ENCODE results near the gene GLRA1.

Gene GLRA1

GRCh38 chr5:151935135-151935695 is 10.6 kb upstream of the GLRA1 start:
- Histone ChIP-seq H3K4ac (ENCODE audit: low read depth, low read length) (no peak overlapping the region), H3K4me2 (ENCODE audit: low read length) (no peak overlapping the region), H3K79me2 (ENCODE audit: control insufficient read depth, insufficient read depth, low read length, poor library complexity) (no peaks in the 10 kb centered on the region), H3K27me3 (ENCODE audit: insufficient read depth, low read length) (no peaks in the 10 kb centered on the region), H3K79me1 (ENCODE audit: low read length) (no peaks in the 10 kb centered on the region), H3K36me3 (ENCODE audit: control insufficient read depth in 1 of 2, insufficient read depth in 2 of 2, low read length in 2 of 2) (no peaks in the 10 kb centered on the region), H4K8ac (ENCODE audit: low read depth, low read length) (no peak overlapping the region), H2BK5ac (ENCODE audit: low read depth, low read length, poor library complexity) (no peak overlapping the region), H3K9me3 (ENCODE audit: insufficient read depth, low read depth, low read length) (no peaks in the 10 kb centered on the region), H2BK12ac (ENCODE audit: low read length) (no peak overlapping the region), H2AK5ac (ENCODE audit: low read length) (no peak overlapping the region), H3K18ac (ENCODE audit: low read length) (no peak overlapping the region), H3K27ac (ENCODE audit: low read depth, low read length) (no peak overlapping the region), H3K9ac (ENCODE audit: low read length) (no peak overlapping the region), H2AFZ (ENCODE audit: insufficient read depth, low read length, poor library complexity) (no peak overlapping the region), H3K4me1 (ENCODE audit: control insufficient read depth in 1 of 2, insufficient read depth in 2 of 2, low read length in 2 of 2) (no peaks in the 10 kb centered on the region), H3K14ac (ENCODE audit: low read length) (no peak overlapping the region), H4K12ac (ENCODE audit: low read depth, low read length) (no peak overlapping the region), H4K91ac (ENCODE audit: low read depth, low read length) (no peak overlapping the region), H3K4me3 (ENCODE audit: low read depth, low read length) (no peak overlapping the region), H3K23ac (ENCODE audit: low read length) (no peak overlapping the region), H2BK120ac (ENCODE audit: insufficient read depth, low read length, poor library complexity) (no peak overlapping the region)
- DNase-seq, result no peak
- no CpG with 5 or more reads among the region's 3 CpGs for WGBS (ENCODE audit: extremely low coverage, insufficient coverage, insufficient read length)

GRCh38 chr5:151931260-151931659 is 6.6 kb upstream of the GLRA1 start:
- Histone ChIP-seq H2BK120ac (ENCODE audit: insufficient read depth, low read length, poor library complexity) (no peak overlapping the region), H3K23ac (ENCODE audit: low read length) (no peak overlapping the region), H3K9ac (ENCODE audit: low read length) (no peak overlapping the region), H3K18ac (ENCODE audit: low read length) (no peak overlapping the region), H3K36me3 (ENCODE audit: control insufficient read depth in 1 of 2, insufficient read depth in 2 of 2, low read length in 2 of 2) (no peaks in the 10 kb centered on the region), H4K91ac (ENCODE audit: low read depth, low read length) (no peak overlapping the region), H2BK12ac (ENCODE audit: low read length) (no peak overlapping the region), H3K79me2 (ENCODE audit: control insufficient read depth, insufficient read depth, low read length, poor library complexity) (no peaks in the 10 kb centered on the region), H3K4ac (ENCODE audit: low read depth, low read length) (no peak overlapping the region), H3K79me1 (ENCODE audit: low read length) (no peaks in the 10 kb centered on the region), H4K12ac (ENCODE audit: low read depth, low read length) (no peak overlapping the region), H3K14ac (ENCODE audit: low read length) (no peak overlapping the region), H2BK5ac (ENCODE audit: low read depth, low read length, poor library complexity) (no peak overlapping the region), H2AK5ac (ENCODE audit: low read length) (no peak overlapping the region), H3K9me3 (ENCODE audit: insufficient read depth, low read depth, low read length) (no peaks in the 10 kb centered on the region), H3K27ac (ENCODE audit: low read depth, low read length) (no peak overlapping the region), H3K4me3 (ENCODE audit: low read depth, low read length) (no peak overlapping the region), H2AFZ (ENCODE audit: insufficient read depth, low read length, poor library complexity) (no peak overlapping the region), H4K8ac (ENCODE audit: low read depth, low read length) (no peak overlapping the region), H3K27me3 (ENCODE audit: insufficient read depth, low read length) (no peaks in the 10 kb centered on the region), H3K4me1 (ENCODE audit: control insufficient read depth in 1 of 2, insufficient read depth in 2 of 2, low read length in 2 of 2) (no peaks in the 10 kb centered on the region), H3K4me2 (ENCODE audit: low read length) (no peak overlapping the region)
- no CpG with 5 or more reads among the region's 2 CpGs for WGBS (ENCODE audit: extremely low coverage, insufficient coverage, insufficient read length)
- DNase-seq, result no peak

- Histone ChIP-seq H3K14ac (ENCODE audit: low read length) (no peak overlapping the region), H3K27me3 (ENCODE audit: insufficient read depth, low read length) (no peaks in the 10 kb centered on the region), H2BK12ac (ENCODE audit: low read length) (no peak overlapping the region), H3K36me3 (ENCODE audit: control insufficient read depth in 1 of 2, insufficient read depth in 2 of 2, low read length in 2 of 2) (no peaks in the 10 kb centered on the region), H3K4me1 (ENCODE audit: control insufficient read depth in 1 of 2, insufficient read depth in 2 of 2, low read length in 2 of 2) (peaks cover 0 to 1% of the 10 kb centered on the region in 2 experiments), H3K4ac (ENCODE audit: low read depth, low read length) (no peak overlapping the region), H2AK5ac (ENCODE audit: low read length) (no peak overlapping the region), H2BK5ac (ENCODE audit: low read depth, low read length, poor library complexity) (no peak overlapping the region), H4K12ac (ENCODE audit: low read depth, low read length) (no peak overlapping the region), H3K9me3 (ENCODE audit: insufficient read depth, low read depth, low read length) (no peaks in the 10 kb centered on the region), H4K8ac (ENCODE audit: low read depth, low read length) (no peak overlapping the region), H2BK120ac (ENCODE audit: insufficient read depth, low read length, poor library complexity) (no peak overlapping the region), H3K4me2 (ENCODE audit: low read length) (no peak overlapping the region), H3K23ac (ENCODE audit: low read length) (no peak overlapping the region), H3K79me2 (ENCODE audit: control insufficient read depth, insufficient read depth, low read length, poor library complexity) (no peaks in the 10 kb centered on the region), H4K91ac (ENCODE audit: low read depth, low read length) (no peak overlapping the region), H2AFZ (ENCODE audit: insufficient read depth, low read length, poor library complexity) (no peak overlapping the region), H3K79me1 (ENCODE audit: low read length) (no peaks in the 10 kb centered on the region), H3K4me3 (ENCODE audit: low read depth, low read length) (no peak overlapping the region), H3K27ac (ENCODE audit: low read depth, low read length) (no peak overlapping the region), H3K18ac (ENCODE audit: low read length) (no peak overlapping the region), H3K9ac (ENCODE audit: low read length) (no peak overlapping the region)
- no CpG with 5 or more reads among the region's 3 CpGs for WGBS (ENCODE audit: extremely low coverage, insufficient coverage, insufficient read length)
- DNase-seq, result no peak
Observed at GRCh38 chr5:151926188-151926587, 1.5 kb upstream of the GLRA1 start.

- no peak overlapping the region for H3K9ac ChIP-seq (ENCODE audit: low read length)
- H2BK5ac ChIP-seq (ENCODE audit: low read depth, low read length, poor library complexity), result no peak overlapping the region
- H3K14ac ChIP-seq (ENCODE audit: low read length), result no peak overlapping the region
- no peak overlapping the region for H3K18ac ChIP-seq (ENCODE audit: low read length)
- DNase-seq, result no peak
- H3K4ac ChIP-seq (ENCODE audit: low read depth, low read length), result no peak overlapping the region
- no peak overlapping the region for H2BK120ac ChIP-seq (ENCODE audit: insufficient read depth, low read length, poor library complexity)
- no peak overlapping the region for H4K8ac ChIP-seq (ENCODE audit: low read depth, low read length)
- no peaks in the 10 kb centered on the region for H3K27me3 ChIP-seq (ENCODE audit: insufficient read depth, low read length)
- H4K91ac ChIP-seq (ENCODE audit: low read depth, low read length), result no peak overlapping the region
- H2AFZ ChIP-seq (ENCODE audit: insufficient read depth, low read length, poor library complexity), result no peak overlapping the region
- H3K4me3 ChIP-seq (ENCODE audit: low read depth, low read length), result no peak overlapping the region
- H3K4me2 ChIP-seq (ENCODE audit: low read length), result no peak overlapping the region
- H3K27ac ChIP-seq (ENCODE audit: low read depth, low read length), result no peak overlapping the region
- H2AK5ac ChIP-seq (ENCODE audit: low read length), result no peak overlapping the region
- no peaks in the 10 kb centered on the region for H3K79me2 ChIP-seq (ENCODE audit: control insufficient read depth, insufficient read depth, low read length, poor library complexity)
- no peak overlapping the region for H4K12ac ChIP-seq (ENCODE audit: low read depth, low read length)
- no CpG with 5 or more reads among the region's 16 CpGs for WGBS (ENCODE audit: extremely low coverage, insufficient coverage, insufficient read length)
- H3K36me3 ChIP-seq (ENCODE audit: control insufficient read depth in 1 of 2, insufficient read depth in 2 of 2, low read length in 2 of 2), result no peaks in the 10 kb centered on the region
- no peak overlapping the region for H2BK12ac ChIP-seq (ENCODE audit: low read length)
- no peaks in the 10 kb centered on the region for H3K9me3 ChIP-seq (ENCODE audit: insufficient read depth, low read depth, low read length)
- no peaks in the 10 kb centered on the region for H3K79me1 ChIP-seq (ENCODE audit: low read length)
- peaks cover 0 to 1% of the 10 kb centered on the region in 2 experiments for H3K4me1 ChIP-seq (ENCODE audit: control insufficient read depth in 1 of 2, insufficient read depth in 2 of 2, low read length in 2 of 2)
- H3K23ac ChIP-seq (ENCODE audit: low read length), result no peak overlapping the region
Observed at GRCh38 chr5:151925340-151925739, 689 bp upstream of the GLRA1 start.

Data from trophoblast cell (in vitro differentiated cells and primary cell).